Motor neuron (in vitro differentiated cells): ENCODE measurements around the gene AP2A2. TPM values are rescaled to one million over a fixed set of nuclear protein-coding genes. Genes with fewer than 3 reads are reported as not detected.
A peak's percentile ranks its signal among the peaks of the same experiment; 100 is the strongest.

Experiments
- ATAC-seq, 8 experiments: fragments of 200-7000 bp; cut with Tn5 transposase; replicated peaks in 6 of 8; 2 replicates each; pipeline ENCODE4 v1.8.0; 2021; ENCODE audit warnings: mild to moderate bottlenecking in 8 of 8, moderate library complexity in 8 of 8
- H3K27ac ChIP-seq, 2 donors: fragments of 250-450 bp; sonication (Bioruptor Pico); 2 replicates each; pipeline ENCODE4 v1.9.0; 2021; ENCODE audit warnings: antibody characterized with exemption in 2 of 2, mild to moderate bottlenecking in 2 of 2, moderate library complexity in 1 of 2
- H3K4me1 ChIP-seq, 2 donors: fragments of 250-450 bp; sonication (Bioruptor Pico); replicated peaks in 1 of 2; 2 replicates each; pipeline ENCODE4 v1.6.1; 2021; ENCODE audit warnings: antibody characterized with exemption in 2 of 2, mild to moderate bottlenecking in 2 of 2, moderate library complexity in 1 of 2
- H3K4me3 ChIP-seq, 5 donors: fragments of 250-450 bp; sonication (Bioruptor Pico); 2 replicates each; pipeline ENCODE4 v1.9.0; 2021; ENCODE audit warnings: antibody characterized with exemption in 5 of 5, mild to moderate bottlenecking in 5 of 5, moderate library complexity in 4 of 5
- WGBS, 10 experiments: fragments of 450-650 bp; shearing (Covaris generic); methylation state at CpG; one replicate each; pipeline ENCODE4 v1.0.0; 2022; 5-methylcytosine and 5-hydroxymethylcytosine counted together
- in situ Hi-C, 9 experiments: fragments of 400-800 bp; cut with MboI; loops; one replicate each; pipeline ENCODE4 v1.15.0; 2021; ENCODE audit warnings: low sequenced_read_pairs in 9 of 9, low pct_unique_long_range_greater_than_20kb in 2 of 9; ENCODE audit not compliant: unreplicated experiment in 9 of 9
- total RNA-seq, 8 experiments: library from RNA; unstranded; fragments of 300-600 nt; gene quantifications; 2 replicates each; pipeline versions ENCODE4 v1.2.3 to v1.2.4, GENCODE V29; 2022

The AP2A2 gene
- total RNA-seq, 8 experiments from 2014 or later: 31.3 to 78.4 (median 45.8) TPM

DNA sequence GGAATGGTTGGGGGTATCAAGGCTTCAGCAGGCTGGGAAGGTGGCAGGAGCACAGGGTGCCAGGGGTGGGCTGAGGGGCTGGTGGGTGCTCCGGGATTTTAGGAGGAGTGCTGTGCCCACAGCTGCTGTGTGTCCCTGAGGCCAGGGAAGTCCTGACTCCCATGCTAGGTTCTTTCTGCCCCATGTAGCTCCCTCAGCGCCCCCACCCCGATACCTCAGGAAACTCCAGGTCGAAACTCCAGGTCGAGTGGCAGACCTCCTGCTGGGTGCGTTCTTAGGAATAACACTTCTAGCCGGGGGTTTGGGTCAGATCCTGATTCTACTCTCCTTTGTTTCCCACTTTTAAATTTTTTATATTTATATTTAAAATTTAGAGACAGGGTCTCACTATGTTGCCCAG lies 8.3 kb downstream of the AP2A2 start:
- WGBS, 10 experiments: 72 to 83% (median 83%) methylated on average over 2 to 6 of the region's 7 CpGs; no CpG with 5 or more reads in 7 of the 10 experiments
- ATAC-seq: no peak
- Histone ChIP-seq H3K4me3 (no peak overlapping the region), H3K27ac (peak overlapping the region; percentile 43 to 61), H3K4me1 (peaks cover 25 to 32% of the 10 kb centered on the region in 2 donors)
- in situ Hi-C loops: no loop called here

DNA sequence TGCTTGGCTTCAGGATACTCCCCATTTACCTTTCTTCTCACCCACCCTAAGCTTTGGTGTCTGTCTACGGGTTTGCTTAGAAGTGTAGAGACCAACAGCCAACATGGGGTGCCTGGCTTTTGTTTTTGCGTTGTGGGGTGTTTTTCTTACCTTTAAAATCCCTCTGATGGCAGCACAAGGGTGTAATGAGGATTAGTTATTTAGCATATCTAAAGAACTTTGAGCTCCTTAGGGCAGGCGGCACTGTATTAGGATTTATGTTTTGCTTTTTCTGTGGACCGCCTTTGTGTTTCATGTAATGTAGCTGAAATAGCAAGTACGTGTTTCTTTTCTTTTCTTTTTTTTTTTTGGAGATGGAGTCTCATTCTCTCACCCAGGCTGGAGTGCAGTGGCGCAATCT lies 8.9 kb downstream of the AP2A2 start:
- WGBS, 10 experiments: 42 to 85% (median 67%) methylated on average over 1 to 6 of the region's 6 CpGs; no CpG with 5 or more reads in 1 of the 10 experiments
- Histone ChIP-seq H3K4me1 (peaks cover 25 to 30% of the 10 kb centered on the region in 2 donors), H3K27ac (peak overlapping the region; percentile 43 to 62), H3K4me3 (no peak overlapping the region)
- ATAC-seq: peak in 3 of 8 experiments; percentile 33 to 52 (median 49)
- in situ Hi-C loops: no loop called here

DNA sequence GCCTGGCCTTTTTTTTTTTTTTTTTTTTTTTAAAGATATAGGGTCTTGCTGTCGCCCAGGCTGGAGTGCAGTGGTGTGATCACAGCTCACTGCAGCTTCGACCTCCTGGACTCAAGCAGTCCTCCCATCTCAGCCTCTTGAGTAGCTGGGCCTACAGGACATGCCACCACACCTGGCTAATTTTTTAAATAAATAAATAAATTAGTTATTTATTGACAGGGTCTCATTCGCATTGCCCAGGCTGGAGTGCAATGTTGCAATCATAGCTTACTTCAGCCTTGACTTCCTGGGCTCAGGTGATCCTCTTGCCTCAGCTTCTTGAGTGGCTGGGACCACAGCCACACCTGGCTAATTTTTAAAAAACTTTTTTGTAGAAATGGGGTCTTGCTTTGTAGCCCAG lies 10.5 kb downstream of the AP2A2 start:
- 89 to 100% (median 100%) methylated on average over 1 of the region's 3 CpGs; no CpG with 5 or more reads in 7 of the 10 experiments for WGBS, 10 experiments
- in situ Hi-C loops: no loop called here
- peaks cover 31 to 37% of the 10 kb centered on the region in 2 donors for H3K4me1 ChIP-seq
- no peak for ATAC-seq
- no peak overlapping the region for H3K27ac ChIP-seq
- no peak overlapping the region for H3K4me3 ChIP-seq

DNA sequence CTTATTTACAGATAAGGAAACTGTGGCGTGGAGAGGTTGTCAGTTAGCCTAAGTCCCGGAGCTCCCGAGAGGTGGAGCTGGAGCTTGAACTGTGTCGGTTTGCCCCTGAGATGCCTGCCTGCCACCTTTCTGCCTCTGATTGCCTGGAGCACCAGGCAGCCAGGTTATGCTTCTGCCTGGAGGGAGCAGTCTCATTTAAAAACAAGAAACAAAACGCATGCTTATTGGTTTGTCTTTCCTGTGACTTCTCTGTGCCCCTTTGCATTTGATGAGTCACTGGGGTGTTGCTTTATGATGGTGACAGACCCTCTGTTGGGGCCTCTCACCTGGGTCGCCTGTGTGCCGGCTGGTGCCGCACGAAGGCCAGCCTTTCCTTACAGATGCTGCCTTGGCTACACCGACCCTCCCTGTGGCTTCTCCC lies 12.2 kb downstream of the AP2A2 start:
- Histone ChIP-seq H3K27ac (no peak overlapping the region), H3K4me1 (peaks cover 32 to 33% of the 10 kb centered on the region in 2 donors), H3K4me3 (no peak overlapping the region)
- ATAC-seq: peak in 1 of 8 experiments; percentile 38
- in situ Hi-C loops: no loop called here
- WGBS, 10 experiments: 66 to 100% (median 87%) methylated on average over 1 to 8 of the region's 10 CpGs; no CpG with 5 or more reads in 2 of the 10 experiments

DNA sequence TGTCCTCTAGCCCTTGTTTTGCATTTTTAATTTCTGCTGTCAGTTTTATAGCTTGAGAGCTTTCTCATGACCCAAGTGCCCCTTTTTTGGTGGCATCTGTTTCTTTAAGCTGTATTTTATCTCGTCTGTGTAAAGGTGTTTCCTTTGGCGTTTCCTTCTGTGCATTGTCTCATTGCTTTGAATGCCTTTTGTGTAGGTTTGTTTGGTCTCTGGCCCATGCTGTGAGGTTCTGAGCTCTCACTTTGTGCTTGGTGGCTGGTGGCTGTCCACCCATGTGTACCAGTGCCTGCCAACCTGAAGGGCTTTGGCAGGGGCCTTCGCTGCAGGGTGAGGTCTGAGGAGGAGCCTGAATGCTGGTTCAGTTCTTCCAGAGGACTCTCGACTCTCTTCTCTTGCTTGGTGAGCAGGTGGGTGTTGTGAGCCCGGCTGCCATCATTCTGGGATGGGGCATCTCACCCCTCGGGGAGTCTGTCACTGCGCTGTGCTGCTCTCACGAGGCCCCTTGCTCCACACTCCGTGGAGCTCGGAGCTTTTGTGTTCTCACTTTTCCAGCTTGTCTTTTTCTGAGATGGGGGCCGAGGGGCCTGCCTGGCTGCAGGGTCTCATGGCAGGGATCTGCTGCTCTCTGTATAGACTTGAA lies 14.9 kb downstream of the AP2A2 start:
- in situ Hi-C loops: no loop called here
- H3K27ac ChIP-seq: peak overlapping the region in 1 of 2 donors; percentile 29
- peak in 1 of 8 experiments; percentile 31 for ATAC-seq
- no peak overlapping the region for H3K4me3 ChIP-seq
- 14 to 90% (median 44%) methylated on average over 2 to 9 of the region's 11 CpGs for WGBS, 10 experiments
- peaks cover 42 to 49% of the 10 kb centered on the region in 2 donors for H3K4me1 ChIP-seq

DNA sequence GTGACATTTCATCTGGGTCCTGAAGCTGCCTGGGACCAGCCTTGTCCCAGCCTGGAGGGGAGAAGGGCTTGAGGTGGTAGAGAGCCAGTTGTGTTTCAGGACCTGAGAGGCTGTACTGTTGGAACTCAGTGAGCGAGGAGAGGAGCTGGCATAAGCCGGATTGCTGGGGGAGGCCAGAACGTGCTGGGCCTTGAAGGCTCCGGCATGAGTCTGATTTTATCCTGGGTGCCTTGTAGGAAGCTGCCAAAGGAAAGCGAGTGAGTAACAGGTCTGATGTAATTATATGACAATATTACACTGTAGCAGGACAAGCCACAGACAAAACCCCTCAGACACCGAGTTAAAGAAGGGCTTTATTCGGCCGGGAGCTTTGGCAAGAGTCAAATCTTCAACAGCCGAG lies 17.2 kb downstream of the AP2A2 start:
- Histone ChIP-seq H3K27ac (peak overlapping the region; percentile 82 to 88), H3K4me3 (peak overlapping the region in 2 of 5 donors; percentile 1 to 20), H3K4me1 (peaks cover 51 to 62% of the 10 kb centered on the region in 2 donors)
- WGBS, 10 experiments: 30 to 80% (median 60%) methylated on average over 1 to 4 of the region's 9 CpGs; no CpG with 5 or more reads in 5 of the 10 experiments
- peak in 6 of 8 experiments; percentile 15 to 87 (median 86) for ATAC-seq
- in situ Hi-C loops: no loop called here

DNA sequence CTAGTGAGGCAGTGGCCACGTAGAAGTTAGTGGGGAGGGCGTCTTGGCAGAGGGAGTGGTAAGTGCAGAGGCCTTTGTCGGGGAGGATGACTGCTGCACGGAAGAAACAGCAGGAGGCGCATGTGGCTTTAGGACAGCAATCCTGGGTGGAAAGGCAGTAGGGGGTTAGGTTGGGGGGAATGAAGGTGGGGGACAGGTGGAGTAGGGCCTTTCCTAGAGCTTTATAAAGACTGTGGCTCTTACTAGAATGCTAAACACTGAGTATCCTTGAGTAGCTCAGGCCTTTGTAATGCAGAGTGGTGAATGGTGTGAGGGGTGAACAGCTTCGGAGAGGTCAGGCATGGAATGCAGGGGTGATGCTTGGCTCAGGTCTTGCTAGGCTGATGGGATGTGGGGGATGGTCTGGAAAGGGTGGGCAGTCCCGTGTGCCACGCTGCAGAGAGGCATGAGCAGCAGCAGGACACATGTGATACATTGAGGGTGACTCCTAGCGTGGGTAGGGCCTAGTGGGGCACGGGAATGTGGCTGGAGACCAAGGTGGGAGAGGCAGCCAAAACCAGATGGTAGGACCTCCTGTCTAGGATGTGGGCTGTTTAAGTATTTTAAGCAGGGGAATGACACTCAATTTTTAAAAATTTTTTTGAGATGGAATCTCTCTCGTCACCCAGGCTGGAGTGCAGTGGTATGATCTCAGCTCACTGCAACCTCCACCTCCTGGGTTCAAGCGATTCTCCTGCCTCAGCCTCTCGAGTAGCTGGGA lies 19.2 kb downstream of the AP2A2 start:
- ATAC-seq: peak in 7 of 8 experiments; percentile 4 to 46 (median 30)
- Histone ChIP-seq H3K4me1 (peaks cover 51 to 62% of the 10 kb centered on the region in 2 donors), H3K27ac (peak overlapping the region; percentile 51 to 57), H3K4me3 (peak overlapping the region in 2 of 5 donors; percentile 10 to 17)
- 20 to 100% (median 70%) methylated on average over 1 to 4 of the region's 13 CpGs; no CpG with 5 or more reads in 3 of the 10 experiments for whole genome bisulfite sequencing, 10 experiments
- in situ Hi-C loops: no loop called here

DNA sequence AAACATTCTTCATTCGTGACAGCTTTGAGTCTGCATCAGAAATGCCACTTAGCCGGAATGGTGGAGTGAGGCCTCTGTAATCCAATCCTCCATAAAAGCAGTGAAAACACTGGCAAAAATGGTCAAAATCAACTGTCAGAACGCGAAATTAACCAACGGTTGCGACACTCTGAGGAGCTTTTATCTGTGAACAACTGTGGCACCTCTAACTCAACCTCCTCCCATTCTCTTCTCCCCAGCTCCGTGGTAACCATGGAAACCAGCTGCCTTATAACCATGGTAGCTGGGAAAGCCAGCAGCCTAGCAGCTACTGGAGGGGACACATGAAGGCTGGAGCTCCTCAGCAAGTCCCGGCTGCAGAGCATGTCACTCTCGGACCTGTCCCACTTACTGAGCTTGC lies 20.3 kb downstream of the AP2A2 start:
- peaks cover 44 to 51% of the 10 kb centered on the region in 2 donors for H3K4me1 ChIP-seq
- in situ Hi-C loops: no loop called here
- peak overlapping the region; percentile 51 to 57 for H3K27ac ChIP-seq
- ATAC-seq: peak in 5 of 8 experiments; percentile 72 to 81 (median 75)
- 0 to 90% (median 11%) methylated on average over 1 to 6 of the region's 9 CpGs; no CpG with 5 or more reads in 1 of the 10 experiments for WGBS, 10 experiments
- H3K4me3 ChIP-seq: peak overlapping the region in 1 of 5 donors; percentile 10

DNA sequence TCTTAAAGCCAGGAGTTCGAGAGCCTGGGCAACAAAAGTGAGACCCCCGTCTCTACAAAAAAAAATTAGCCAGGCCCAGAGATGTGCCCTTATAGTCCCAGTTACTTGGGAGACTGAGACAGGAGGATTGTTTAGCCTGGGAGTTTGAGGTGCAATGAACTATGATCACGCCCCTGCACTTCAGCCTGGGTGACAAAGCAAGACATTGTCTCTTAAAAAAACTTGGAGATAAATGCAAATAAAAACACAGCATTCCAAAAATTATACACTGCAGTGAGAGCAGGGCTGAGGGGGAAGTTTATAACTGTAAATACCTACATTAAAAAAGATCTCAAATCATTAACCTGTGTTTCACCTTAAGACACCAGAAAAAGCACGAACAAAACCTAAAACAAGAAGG lies 22.1 kb downstream of the AP2A2 start:
- Histone ChIP-seq H3K27ac (no peak overlapping the region), H3K4me3 (no peak overlapping the region), H3K4me1 (peaks cover 38 to 46% of the 10 kb centered on the region in 2 donors)
- 80 to 100% (median 100%) methylated on average over 1 to 4 of the region's 4 CpGs for WGBS, 10 experiments
- no peak for ATAC-seq
- in situ Hi-C loops: no loop called here

DNA sequence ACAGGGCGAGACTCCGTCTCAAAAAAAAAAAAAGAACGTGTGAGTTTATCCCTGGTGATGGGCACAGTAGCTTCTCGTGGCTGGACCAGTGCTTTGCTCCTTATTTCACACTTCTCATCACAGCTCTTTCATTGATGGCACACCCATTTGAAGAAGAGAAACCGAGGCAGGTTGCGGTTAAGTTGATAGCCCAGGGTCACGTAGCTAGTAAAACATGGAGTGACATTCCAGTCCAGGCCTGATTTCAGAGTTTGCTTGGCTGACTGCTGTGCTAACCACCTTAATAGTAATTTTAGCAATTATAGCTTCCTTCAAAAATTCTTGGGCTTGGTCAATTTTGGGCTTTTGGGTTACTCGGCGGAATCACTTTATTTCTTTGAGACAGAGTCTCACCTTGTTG lies 25.8 kb downstream of the AP2A2 start:
- 80 to 100% (median 94%) methylated on average over 1 to 5 of the region's 9 CpGs; no CpG with 5 or more reads in 2 of the 10 experiments for WGBS, 10 experiments
- in situ Hi-C loops: no loop called here
- no peak overlapping the region for H3K4me3 ChIP-seq
- no peak for ATAC-seq
- H3K4me1 ChIP-seq: peaks cover 8 to 34% of the 10 kb centered on the region in 2 donors
- peak overlapping the region in 1 of 2 donors; percentile 8 for H3K27ac ChIP-seq

DNA sequence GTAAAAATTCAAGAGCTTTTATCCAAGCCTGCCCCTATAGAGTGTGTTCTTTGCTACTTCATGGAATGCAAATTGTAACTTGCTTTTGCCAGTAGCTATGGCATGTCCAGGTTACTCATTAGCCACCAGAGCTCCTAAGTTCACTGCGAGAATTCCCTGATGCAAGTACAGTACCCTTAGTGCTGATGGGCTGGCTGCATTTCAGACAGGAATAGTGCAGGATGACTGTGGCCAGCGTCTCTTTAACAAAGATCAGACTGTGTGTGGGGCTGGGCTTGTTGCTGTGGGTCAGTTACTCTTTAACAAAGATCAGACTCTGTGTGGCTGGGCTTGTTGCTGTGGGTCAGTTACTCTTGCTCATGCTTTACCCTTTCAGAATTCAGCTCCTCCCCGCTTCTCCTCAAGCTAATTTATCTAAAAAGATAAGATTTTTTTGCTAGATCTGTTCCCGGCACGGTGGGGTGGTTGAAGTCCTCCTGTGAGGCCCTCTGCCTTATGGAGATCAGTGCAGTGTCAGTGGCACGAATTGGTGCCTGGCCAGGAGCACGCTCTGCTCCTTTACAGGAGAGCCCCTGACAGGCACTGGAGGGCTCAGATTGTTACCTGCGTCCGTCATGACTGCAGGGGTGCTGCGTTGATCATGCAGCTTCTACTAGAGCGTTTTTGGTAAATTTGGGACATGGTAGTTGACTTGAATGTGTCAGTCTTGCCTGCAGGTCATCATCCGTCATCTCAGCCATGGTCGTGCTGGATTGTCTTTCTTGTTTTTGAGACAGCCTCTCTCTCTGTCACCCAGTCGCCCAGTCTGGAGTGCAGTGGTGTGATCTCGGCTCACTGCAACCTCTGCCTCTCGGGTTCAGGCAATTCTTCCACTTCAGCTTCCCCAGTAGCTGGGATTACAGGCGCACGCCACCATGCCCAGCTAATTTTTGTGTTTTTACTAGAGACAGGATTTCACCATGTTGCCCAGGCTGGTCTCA lies 27.0 kb downstream of the AP2A2 start:
- H3K4me1 ChIP-seq: peaks cover 16 to 37% of the 10 kb centered on the region in 2 donors
- in situ Hi-C loops: no loop called here
- H3K4me3 ChIP-seq: no peak overlapping the region
- H3K27ac ChIP-seq: peak overlapping the region in 1 of 2 donors; percentile 67
- 33 to 100% (median 67%) methylated on average over 3 to 15 of the region's 18 CpGs; no CpG with 5 or more reads in 2 of the 10 experiments for WGBS, 10 experiments
- peak in 7 of 8 experiments; percentile 48 to 95 (median 81) for ATAC-seq

DNA sequence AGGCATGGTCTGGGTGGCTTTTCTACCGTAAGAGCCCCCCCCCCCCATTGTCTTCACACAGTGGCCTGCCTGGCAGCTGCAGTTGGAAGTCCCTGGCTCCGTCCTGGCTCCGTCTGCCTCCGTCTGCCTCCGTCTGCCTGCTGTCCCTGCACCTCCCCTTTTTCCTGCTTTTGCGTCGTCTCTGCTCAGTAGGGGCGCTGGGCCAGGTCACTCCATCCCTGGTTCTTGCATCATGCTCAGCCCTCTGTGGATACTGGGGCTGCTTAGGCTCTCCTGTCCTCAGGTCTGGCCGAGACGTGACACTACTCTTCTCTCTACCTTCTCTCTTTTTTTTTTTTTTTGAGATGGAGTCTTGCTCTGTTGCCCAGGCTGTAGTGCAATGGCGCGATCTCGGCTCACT lies 27.8 kb downstream of the AP2A2 start:
- WGBS, 10 experiments: 37 to 100% (median 79%) methylated on average over 1 to 9 of the region's 13 CpGs; no CpG with 5 or more reads in 3 of the 10 experiments
- Histone ChIP-seq H3K4me1 (peaks cover 18 to 37% of the 10 kb centered on the region in 2 donors), H3K27ac (peak overlapping the region in 1 of 2 donors; percentile 67), H3K4me3 (no peak overlapping the region)
- ATAC-seq: peak in 4 of 8 experiments; percentile 43 to 72 (median 50)
- in situ Hi-C loops: no loop called here
